Dedifferentiated amniotic fluid mesenchymal stem cell (primary cell): ENCODE data around the gene MTFP1.
"Not testable (repeated sequence)": the region's sequence is repeated elsewhere in the genome, so short reads cannot be mapped to it uniquely, and the experiment has no call there.

Source experiments
- DNase-seq: peaks from one replicate; pipeline ENCODE4 v3.0.0-alpha.2; 2016; ENCODE audit errors: extremely low spot score

Gene MTFP1

GRCh38 chr22:30425327-30425615, 297 bp upstream of the MTFP1 start:
- no peak for DNase-seq

DNA sequence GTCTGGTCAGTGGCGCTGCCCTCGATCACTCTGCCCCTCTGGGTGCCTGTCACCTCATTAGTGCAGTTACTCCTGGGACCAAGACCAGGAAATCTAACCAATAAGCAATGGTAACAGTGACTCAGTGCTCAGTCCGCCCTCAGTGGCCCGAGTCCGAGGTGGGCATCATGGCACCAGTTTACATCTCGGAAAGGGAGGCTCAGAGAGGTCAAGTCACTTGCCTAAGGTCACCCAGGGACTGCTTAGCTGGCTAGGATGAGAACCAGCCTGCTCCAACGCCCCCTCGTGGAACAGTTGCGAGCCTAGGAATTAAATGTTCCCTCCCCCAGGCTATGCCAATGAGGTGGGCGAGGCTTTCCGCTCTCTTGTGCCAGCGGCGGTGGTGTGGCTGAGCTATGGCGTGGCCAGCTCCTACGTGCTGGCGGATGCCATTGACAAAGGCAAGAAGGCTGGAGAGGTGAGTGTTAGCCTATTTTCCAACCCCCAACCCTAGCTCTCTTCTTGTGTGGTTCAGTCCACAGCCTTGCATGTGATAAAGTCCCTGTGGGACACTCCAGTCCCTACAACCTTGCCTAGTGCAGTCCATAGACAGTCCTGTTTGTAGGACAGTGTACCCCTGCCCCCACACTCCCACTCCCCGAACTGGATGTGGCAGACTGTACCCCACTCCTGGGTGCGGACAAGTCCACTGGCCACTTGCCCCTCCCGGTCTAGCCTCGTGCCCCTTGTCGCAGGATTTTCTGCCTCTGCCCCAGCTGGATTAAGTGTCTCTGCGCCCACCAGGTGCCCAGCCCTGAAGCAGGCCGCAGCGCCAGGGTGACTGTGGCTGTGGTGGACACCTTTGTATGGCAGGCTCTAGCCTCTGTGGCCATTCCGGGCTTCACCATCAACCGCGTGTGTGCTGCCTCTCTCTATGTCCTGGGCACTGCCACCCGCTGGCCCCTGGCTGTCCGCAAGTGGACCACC, 1.1 kb downstream of the MTFP1 start:
- DNase-seq: peak; percentile 55

DNA sequence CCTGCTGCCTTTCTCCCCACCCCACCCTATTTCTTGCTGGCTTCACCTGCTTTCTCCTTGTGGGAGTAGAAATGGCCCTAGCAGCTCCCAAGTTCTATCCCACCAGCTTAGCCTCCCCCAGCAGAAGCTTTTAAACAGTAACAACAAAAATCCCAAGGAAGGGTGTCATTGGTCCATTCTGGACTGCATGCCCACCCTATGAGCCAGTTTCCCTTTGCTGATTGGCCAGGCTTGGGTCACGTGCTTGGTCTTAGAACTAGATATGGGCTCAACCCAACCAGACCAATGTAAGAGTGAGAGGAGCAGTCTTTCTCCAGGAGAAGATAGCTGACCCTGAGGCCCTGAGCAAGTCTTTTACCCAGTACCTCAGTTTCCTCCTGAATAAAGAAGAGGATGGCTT, 2.3 kb downstream of the MTFP1 start:
- DNase-seq: no peak

DNA sequence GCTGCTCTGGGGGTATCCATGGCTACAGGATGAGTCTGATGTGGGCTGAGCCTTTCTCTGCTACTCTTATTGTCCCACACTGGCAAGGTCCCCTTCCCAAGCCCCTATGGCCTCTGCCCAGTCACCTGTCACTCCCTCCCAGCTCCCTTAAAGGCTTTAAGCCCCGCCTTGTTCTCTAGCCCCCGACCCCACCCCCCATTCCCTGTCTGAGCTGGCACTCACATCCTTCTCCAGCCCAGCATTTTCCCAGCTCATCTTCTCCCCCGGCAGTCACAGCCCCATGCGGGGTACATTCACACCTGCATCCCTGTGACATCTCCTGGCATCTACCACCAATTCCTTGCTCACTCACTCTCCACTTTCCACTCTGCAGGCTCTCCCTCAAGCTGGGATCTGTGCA, 4.3 kb downstream of the MTFP1 start:
- no peak for DNase-seq

GRCh38 chr22:30430933-30431332, 5.4 kb downstream of the MTFP1 start:
- DNase-seq: no peak

DNA sequence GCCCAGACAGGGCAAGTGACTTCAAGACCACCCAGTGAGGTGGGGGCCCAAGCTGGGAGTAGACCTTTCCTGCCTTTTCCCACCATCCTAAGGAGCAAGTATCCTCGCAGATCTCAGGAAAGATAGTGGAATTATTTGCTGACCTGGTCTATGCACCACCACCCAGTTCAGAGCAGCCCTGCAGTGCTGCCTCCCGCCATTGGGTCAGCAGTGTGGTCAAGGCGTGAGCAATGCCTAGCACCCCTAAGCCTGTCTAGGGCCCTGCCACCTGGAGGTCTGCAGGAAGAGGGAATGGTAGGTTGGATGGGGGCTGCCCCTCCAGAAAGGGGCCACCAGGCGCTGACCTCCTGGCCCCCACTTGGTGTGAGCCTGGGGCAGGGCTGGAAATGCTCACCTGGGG, 6.5 kb downstream of the MTFP1 start:
- DNase-seq: no peak

- no peak for DNase-seq
Observed at GRCh38 chr22:30432520-30432919, 7.0 kb downstream of the MTFP1 start.

DNA sequence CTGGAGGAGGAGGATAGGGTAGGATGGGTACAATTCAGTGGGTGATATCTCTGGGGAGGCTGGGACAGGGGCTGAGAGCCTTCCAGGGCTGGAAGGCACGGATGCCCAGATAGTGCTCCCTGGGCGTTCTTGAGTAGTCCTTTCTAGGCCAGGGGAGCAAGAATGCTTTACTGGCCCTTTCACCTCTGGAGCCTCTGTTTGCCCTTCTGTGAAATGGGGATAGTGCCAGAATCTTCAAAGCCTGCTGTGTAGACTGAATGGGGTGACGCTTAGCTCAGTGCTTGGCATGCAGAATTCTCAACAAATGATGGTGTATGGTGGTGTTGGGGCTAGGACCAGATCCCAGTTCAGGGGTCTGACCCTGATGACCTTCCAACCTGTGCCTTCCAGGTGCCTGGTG, 7.7 kb downstream of the MTFP1 start:
- no peak for DNase-seq

- DNase-seq: no peak
Observed at GRCh38 chr22:30433773-30434172, 8.2 kb downstream of the MTFP1 start.

DNA sequence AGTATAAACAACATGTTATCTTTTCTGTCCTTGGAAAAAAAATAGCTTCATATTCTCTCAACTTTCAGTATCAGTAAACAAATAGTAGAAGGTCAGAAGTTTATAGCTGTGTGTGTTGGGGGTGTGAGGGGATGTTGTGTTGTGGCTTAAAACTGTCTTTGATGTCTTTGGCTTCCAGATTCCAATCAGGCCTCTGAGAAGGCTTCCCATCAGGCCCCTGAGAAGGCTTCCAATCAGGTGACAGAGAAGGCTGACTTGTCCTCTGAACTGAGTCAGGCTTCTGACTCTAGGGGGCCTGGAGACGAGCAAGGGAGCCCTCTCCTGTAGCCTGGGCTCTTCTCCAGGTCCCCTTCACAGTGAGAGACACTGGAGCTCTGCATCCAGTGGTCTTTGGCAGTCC, 9.3 kb downstream of the MTFP1 start:
- no peak for DNase-seq

DNA sequence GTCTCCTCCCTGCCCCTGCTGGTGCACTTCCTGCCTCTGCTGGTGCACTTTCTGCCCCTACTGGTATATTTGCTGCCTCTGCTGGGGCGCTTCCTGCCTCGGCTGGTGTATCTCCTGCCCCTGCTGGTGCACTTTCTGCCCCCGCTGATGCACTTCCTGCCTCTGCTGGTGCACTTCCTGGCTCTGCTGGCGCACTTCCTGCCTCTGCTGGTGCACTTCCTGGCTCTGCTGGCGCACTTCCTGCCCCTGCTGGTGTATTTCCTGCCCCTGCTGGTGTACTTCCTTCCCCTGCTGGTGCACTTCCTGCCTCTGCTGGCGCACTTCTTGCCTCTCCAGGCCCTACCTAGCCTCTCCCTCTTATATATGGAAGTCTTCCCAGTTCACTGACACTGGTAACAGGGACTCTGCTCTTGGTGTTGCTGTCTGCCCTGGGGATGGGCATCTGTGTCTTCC, 10.1 kb downstream of the MTFP1 start:
- no peak for DNase-seq

DNA sequence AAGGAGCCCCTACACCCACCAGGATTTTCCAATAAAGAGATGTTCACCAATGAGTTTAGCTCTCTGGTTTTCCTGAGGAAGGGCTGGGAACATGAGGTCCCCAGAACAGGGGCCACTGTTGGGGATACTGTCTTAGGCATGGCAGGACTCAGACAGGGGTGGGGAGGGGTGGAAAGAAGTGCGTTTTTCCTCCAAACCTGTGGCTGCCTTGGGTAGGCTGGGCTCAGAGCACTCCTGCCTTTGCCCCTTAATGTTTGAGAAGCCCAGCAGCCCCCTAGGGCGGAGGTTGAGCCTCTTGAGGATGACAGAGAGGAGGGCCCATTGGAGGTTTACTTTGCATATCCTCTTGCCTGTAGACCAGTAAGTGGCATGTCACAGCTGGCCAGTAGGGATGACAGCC, 10.6 kb downstream of the MTFP1 start:
- no peak for DNase-seq

GRCh38 chr22:30438559-30438958, 13.0 kb downstream of the MTFP1 start:
- DNase-seq: no peak

- no peak for DNase-seq
Observed at GRCh38 chr22:30439226-30439625, 13.7 kb downstream of the MTFP1 start.

DNA sequence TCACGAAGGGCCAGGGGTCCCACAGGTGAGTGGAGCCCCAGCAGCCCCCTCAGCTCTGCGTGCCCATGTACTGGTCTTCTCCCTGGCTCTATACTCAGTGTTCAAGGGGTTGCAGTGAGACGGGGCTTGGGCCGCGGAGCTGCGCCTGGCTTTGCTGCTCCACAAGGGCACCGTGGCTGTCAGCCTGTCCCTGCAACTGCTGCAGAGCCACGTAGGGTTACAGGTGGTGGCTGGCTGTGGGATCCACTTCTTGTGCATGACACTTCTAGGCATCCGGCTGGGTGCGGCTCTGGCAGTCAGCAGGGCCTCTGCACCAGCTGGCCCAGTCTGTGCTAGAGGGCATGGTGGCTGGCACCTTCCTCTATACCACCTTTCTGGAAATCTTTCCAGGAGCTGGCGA, 14.3 kb downstream of the MTFP1 start:
- no peak for DNase-seq

DNA sequence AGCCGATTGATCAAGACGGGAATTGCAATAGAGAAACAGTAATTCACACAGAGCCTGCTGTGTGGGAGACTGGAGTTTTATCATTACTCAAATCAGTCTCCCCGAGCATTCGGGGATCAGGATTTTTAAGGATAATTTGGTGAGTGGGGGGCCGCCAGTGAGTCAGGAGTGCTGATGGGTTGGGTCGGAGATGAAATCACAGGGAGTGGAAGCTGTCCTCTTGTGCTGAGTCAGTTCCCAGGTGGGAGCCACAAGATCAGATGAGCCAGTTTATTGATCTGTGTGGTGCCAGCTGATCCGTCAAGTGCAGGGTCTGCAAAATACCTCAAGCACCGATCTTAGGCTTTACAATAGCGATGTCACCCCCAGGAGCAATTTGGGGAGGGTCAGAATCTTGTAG, 15.5 kb downstream of the MTFP1 start:
- DNase-seq: no peak

DNA sequence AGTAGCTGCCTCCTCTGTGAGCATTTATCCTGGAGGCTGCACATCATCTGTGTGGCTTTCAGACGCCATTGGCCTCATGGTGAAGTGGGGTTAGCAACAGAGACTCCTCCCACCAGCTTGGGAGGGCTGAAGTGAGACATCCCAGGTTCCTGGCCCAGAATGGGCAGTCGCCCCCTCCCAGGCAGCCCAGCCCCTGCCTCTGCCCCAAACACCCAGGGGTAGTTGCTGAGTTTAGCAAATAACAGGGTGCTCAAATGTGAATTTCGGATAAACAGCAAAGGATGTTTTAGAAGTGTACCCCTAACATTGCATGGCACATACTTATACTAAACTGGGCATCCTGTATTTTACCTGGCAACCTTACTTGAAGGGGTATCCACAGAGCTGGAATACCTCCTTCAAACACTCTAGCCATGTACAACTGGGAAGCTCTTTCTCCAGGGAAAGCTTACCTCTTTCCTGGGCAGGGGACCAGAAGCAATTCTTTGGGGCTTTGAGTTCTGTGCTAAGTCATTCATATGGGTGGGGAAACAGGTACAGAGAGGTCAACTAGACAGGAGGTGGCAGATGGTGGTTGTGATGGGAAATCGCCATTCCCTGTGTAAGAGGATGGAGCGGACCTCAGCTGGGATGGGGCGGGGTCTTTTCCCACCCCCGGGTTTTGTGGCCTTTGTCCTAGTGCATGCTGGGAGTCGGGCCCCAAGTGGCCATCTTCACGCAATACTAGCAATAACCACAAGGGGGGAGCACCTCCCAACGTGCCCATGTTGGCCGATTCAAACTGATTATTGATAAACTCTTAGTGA, 19.3 kb downstream of the MTFP1 start:
- no peak for DNase-seq

GRCh38 chr22:30445438-30446145, 20.0 kb downstream of the MTFP1 start:
- no peak for DNase-seq

DNA sequence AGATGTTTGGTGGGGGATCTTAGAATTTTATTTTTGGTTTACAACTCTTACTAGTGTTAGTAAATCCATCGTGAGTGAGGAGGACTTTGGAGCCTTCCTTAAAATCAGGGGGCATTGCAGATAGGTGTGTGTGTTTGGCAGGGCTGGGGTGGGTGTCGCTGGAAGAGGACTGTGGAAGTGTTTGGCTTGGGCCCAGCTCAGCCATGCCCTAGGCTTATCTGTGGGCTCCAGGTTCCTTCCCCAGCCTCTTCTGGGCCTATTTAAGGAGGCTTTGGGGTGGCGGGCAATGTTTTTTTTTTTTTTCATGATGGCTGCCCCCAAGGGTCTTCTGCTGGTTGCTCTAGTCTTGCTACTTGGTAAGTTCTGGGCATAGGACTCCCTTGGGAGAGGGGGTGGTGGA, 22.1 kb downstream of the MTFP1 start:
- DNase-seq: no peak

- not testable (repeated sequence) for DNase-seq
Observed at GRCh38 chr22:30451488-30451887, 25.9 kb downstream of the MTFP1 start.

DNA sequence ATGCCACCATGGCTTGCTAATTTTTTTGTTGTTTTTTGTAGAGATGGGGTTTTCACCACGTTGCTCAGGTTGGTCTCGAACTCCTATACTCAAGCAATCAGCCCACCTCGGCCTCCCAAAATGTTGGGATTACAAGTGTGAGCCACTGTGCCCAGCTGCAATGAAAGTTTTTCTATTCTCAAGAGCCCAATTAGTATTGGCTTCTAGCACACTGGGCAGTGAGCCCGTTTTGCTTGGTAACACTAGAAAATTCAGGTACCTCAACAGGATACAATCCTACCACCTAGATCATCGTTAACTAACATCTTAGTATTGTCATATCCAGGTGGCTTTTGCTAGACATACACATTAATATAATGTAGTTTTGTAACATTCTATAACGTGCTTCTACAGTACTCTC, 27.3 kb downstream of the MTFP1 start:
- DNase-seq: no peak

GRCh38 chr22:30453731-30454510, 28.4 kb downstream of the MTFP1 start:
- DNase-seq: no peak
